K562 (cell line): Measurements from ENCODE around the gene LRRC8E. TPM values are rescaled to one million over a fixed set of nuclear protein-coding genes. Genes with fewer than 3 reads are reported as not detected.

Source experiments
- HIVEP1 ChIP-seq: fragments of 250-450 bp; sonication (Bioruptor Pico); IDR thresholded peaks from 2 replicates; pipeline ENCODE4 v1.4.0; 2020; ENCODE audit warnings: mild to moderate bottlenecking
- HSF4 ChIP-seq: fragments of 250-450 bp; sonication (Bioruptor Pico); IDR thresholded peaks from 2 replicates; pipeline ENCODE4 v2.1.2; 2022; ENCODE audit warnings: mild to moderate bottlenecking, moderate library complexity, borderline replicate concordance
- KAT8 ChIP-seq: fragments of 450-650 bp; IDR thresholded peaks from 2 replicates; pipeline ENCODE4 v1.6.1; 2016; ENCODE audit warnings: low read depth, mild to moderate bottlenecking
- KDM4B ChIP-seq, 2 experiments: fragments of 450-650 bp in 1 of 2; sonication (generic) in 1 of 2; IDR thresholded peaks; 2 replicates each; pipeline ENCODE4 v1.6.1; 2016 to 2017; ENCODE audit warnings: borderline replicate concordance in 2 of 2, antibody characterized with exemption in 1 of 2, low read depth in 1 of 2, mild to moderate bottlenecking in 1 of 2
- MBD1 ChIP-seq: fragments of 250-450 bp; sonication (Bioruptor Pico); IDR thresholded peaks from 2 replicates; pipeline ENCODE4 v1.8.0; 2022; ENCODE audit warnings: inconsistent platforms
- MXD1 ChIP-seq: fragments of 250-450 bp; sonication (Bioruptor Pico); IDR thresholded peaks from 2 replicates; pipeline ENCODE4 v1.8.0; 2021; ENCODE audit warnings: borderline replicate concordance, mild to moderate bottlenecking, moderate library complexity; ENCODE audit not compliant: poor library complexity, severe bottlenecking
- NCOA1 ChIP-seq: fragments of 450-650 bp; IDR thresholded peaks from 2 replicates; pipeline ENCODE4 v1.6.1; 2016; ENCODE audit warnings: low read depth
- PHB2 ChIP-seq: fragments of 450-650 bp; IDR thresholded peaks from 2 replicates; pipeline ENCODE4 v1.6.1; 2017; ENCODE audit warnings: low read depth
- POLR2G ChIP-seq: fragments of 200-400 bp; formaldehyde crosslinking; IDR thresholded peaks from 2 replicates; pipeline ENCODE4 v1.6.1; 2017; ENCODE audit warnings: low read depth, mild to moderate bottlenecking, antibody characterized with exemption, low read length, moderate library complexity
- POLR2H ChIP-seq: IDR thresholded peaks from 2 replicates; pipeline ENCODE4 v1.6.1; 2016; ENCODE audit warnings: missing genetic modification characterization, low read depth, mild to moderate bottlenecking, control low read depth, missing compliant biosample characterization, moderate library complexity
- SMARCC2 ChIP-seq: fragments of 450-650 bp; IDR thresholded peaks from 2 replicates; pipeline ENCODE4 v1.6.1; 2017; ENCODE audit warnings: antibody characterized with exemption, moderate library complexity, mild to moderate bottlenecking, low read depth
- XRCC5 ChIP-seq: fragments of 200-400 bp; formaldehyde crosslinking; IDR thresholded peaks from 2 replicates; pipeline ENCODE4 v1.6.1; 2017; ENCODE audit warnings: low read depth, mild to moderate bottlenecking, low read length
- ZKSCAN8 ChIP-seq: fragments of 200-800 bp; sonication (Bioruptor generic); IDR thresholded peaks from 2 replicates; pipeline ENCODE4 v1.6.1; 2016; ENCODE audit warnings: missing genetic modification characterization, missing compliant biosample characterization
- ZNF41 ChIP-seq: fragments of 250-450 bp; sonication (Bioruptor Pico); conservative IDR thresholded peaks from 2 replicates; pipeline ENCODE4 v1.4.0; 2020; ENCODE audit warnings: mild to moderate bottlenecking
- polyA plus RNA-seq, 8 experiments: library from polyadenylated mRNA; depleted of rRNA in 4 of 8; stranded (reverse) in 5 of 8; unstranded in 3 of 8; fragments of >200 nt; fragmentation: Nextera tagmentation in 2 of 8; fragmentation: Illumina TruSeq in 1 of 8; extraction: Ambion mirVana in 2 of 8; extraction: Trizol in 1 of 8; gene quantifications; 2 replicates each; pipeline versions ENCODE4 v1.2.1 to v1.2.3, GENCODE V29; 2011 to 2014; ENCODE audit warnings: inconsistent platforms in 1 of 8, missing spikeins in 1 of 8
- total RNA-seq, 7 experiments: library from RNA; depleted of rRNA in 6 of 7; stranded (reverse); fragments of >200 nt in 6 of 7; fragmentation: Illumina TruSeq in 2 of 7; extraction: Trizol in 2 of 7; gene quantifications; 2 replicates each; pipeline versions ENCODE4 v1.2.1 to v1.2.3, GENCODE V29; 2011 to 2021; ENCODE audit warnings: low replicate concordance in 1 of 7
- TF ChIP-seq, protein P1 (sequence below): fragments of 150-350 bp; conservative IDR thresholded peaks from 2 replicates; pipeline ENCODE4 v1.6.1; 2014; ENCODE audit warnings: low read length
- TF ChIP-seq, protein P2 (sequence below): fragments of 250-450 bp; sonication (Bioruptor Pico); IDR thresholded peaks from 2 replicates; pipeline ENCODE4 v1.8.0; 2022; ENCODE audit warnings: moderate library complexity, mild to moderate bottlenecking, inconsistent platforms
- TF ChIP-seq, protein P3 (sequence below): fragments of 250-450 bp; sonication (Bioruptor Pico); IDR thresholded peaks from 2 replicates; pipeline ENCODE4 v1.5.1; 2021; ENCODE audit warnings: mild to moderate bottlenecking
- TF ChIP-seq, protein P4 (sequence below): fragments of 200-800 bp; sonication (Bioruptor generic); IDR thresholded peaks from 2 replicates; pipeline ENCODE4 v1.6.1; 2017; ENCODE audit warnings: missing genetic modification characterization, missing compliant biosample characterization

LRRC8E gene
- total and polyA plus RNA-seq, 9 of the 15 experiments (the other 6 are each of a cell fraction or from before 2014, with no cell fraction given), result 0.08 to 5.7 (median 3.5) TPM; not detected in 1

DNA sequence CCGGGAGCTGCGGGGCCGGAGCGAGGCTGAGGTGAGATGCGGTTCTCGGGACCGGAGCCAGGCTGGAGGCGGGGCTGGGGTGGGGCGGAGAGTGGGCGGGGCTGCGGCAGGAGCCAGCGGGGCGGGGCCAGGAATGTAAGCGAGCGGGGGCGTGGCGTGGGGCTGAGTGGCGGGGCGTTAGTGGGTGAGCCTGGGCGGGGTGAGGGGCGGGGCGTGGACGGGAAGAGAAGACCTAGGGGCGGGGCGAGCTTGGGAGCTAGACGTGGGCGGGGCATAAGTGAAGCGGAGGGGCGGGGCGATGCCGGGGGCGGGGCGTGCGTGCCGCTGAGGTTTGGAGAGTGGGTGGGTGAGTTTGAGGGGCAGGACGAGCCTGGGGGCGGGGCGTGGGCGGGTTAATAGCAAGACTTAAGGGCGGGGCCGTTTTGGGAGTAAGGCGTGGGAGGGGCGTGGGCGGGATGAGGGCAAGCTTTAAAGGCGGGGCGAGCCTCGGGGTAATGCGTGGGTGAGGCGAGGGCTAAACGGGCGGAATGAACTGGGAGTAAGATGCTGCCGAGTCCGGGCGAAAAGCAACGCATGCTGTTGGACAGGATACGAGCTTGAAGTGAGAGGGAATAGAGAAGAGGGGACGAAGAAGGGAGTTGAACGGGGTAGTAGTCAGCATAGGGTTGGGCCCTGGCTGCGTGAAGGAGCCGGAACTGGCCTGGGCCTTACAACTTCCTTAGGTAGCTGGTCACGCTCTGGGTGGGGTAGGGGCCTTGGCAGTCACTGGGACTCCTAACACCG, 32.4 kb downstream of the LRRC8E start (continued):
- TF ChIP-seq NCOA1 (peak; percentile 62; the same call in 1 of the 2 replicates), ZNF41 (CRISPR knock-in tag) (no peak), KDM4B (IDR thresholded peaks at IDR 0.05; ENCODE audit: borderline replicate concordance in 2 of 2, low read depth in 1 of 2) (no peak), ZKSCAN8 (no peak), XRCC5 (no peak; the same call in 1 of the 2 replicates), PHB2 (no peak), HSF4 (CRISPR knock-in tag) (no peak), POLR2H (tag) (no peak), SMARCC2 (no peak), KAT8 (no peak), MBD1 (CRISPR knock-in tag) (no peak), HIVEP1 (CRISPR knock-in tag) (no peak), POLR2G (0 out of 2 replicates have a peak, but pooled peaks have one; percentile 38), MXD1 (CRISPR knock-in tag) (no peak)
- TF ChIP-seq, protein P1, sequence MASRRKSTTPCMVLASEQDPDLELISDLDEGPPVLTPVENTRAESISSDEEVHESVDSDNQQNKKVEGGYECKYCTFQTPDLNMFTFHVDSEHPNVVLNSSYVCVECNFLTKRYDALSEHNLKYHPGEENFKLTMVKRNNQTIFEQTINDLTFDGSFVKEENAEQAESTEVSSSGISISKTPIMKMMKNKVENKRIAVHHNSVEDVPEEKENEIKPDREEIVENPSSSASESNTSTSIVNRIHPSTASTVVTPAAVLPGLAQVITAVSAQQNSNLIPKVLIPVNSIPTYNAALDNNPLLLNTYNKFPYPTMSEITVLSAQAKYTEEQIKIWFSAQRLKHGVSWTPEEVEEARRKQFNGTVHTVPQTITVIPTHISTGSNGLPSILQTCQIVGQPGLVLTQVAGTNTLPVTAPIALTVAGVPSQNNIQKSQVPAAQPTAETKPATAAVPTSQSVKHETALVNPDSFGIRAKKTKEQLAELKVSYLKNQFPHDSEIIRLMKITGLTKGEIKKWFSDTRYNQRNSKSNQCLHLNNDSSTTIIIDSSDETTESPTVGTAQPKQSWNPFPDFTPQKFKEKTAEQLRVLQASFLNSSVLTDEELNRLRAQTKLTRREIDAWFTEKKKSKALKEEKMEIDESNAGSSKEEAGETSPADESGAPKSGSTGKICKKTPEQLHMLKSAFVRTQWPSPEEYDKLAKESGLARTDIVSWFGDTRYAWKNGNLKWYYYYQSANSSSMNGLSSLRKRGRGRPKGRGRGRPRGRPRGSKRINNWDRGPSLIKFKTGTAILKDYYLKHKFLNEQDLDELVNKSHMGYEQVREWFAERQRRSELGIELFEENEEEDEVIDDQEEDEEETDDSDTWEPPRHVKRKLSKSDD, result no peak
- TF ChIP-seq, protein P2, sequence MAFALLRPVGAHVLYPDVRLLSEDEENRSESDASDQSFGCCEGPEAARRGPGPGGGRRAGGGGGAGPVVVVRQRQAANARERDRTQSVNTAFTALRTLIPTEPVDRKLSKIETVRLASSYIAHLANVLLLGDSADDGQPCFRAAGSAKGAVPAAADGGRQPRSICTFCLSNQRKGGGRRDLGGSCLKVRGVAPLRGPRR, result no peak
- TF ChIP-seq, protein P3, sequence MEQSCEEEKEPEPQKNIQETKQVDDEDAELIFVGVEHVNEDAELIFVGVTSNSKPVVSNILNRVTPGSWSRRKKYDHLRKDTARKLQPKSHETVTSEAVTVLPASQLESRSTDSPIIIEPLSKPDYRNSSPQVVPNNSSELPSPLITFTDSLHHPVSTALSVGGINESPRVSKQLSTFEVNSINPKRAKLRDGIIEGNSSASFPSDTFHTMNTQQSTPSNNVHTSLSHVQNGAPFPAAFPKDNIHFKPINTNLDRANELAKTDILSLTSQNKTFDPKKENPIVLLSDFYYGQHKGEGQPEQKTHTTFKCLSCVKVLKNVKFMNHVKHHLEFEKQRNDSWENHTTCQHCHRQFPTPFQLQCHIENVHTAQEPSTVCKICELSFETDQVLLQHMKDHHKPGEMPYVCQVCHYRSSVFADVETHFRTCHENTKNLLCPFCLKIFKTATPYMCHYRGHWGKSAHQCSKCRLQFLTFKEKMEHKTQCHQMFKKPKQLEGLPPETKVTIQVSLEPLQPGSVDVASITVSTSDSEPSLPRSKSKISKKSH (CRISPR knock-in tag), result no peak
- TF ChIP-seq, protein P4, sequence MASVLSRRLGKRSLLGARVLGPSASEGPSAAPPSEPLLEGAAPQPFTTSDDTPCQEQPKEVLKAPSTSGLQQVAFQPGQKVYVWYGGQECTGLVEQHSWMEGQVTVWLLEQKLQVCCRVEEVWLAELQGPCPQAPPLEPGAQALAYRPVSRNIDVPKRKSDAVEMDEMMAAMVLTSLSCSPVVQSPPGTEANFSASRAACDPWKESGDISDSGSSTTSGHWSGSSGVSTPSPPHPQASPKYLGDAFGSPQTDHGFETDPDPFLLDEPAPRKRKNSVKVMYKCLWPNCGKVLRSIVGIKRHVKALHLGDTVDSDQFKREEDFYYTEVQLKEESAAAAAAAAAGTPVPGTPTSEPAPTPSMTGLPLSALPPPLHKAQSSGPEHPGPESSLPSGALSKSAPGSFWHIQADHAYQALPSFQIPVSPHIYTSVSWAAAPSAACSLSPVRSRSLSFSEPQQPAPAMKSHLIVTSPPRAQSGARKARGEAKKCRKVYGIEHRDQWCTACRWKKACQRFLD (CRISPR knock-in tag), result no peak
